Right renal pelvis (tissue), 4 donors: Measurements from ENCODE around the gene SCUBE1. TPM values are rescaled to one million over a fixed set of nuclear protein-coding genes. Genes with fewer than 3 reads are reported as not detected.
A peak's percentile ranks its signal among the peaks of the same experiment; 100 is the strongest.

Source experiments
- DNase-seq, 4 donors: peaks; one replicate each; pipeline ENCODE4 v3.0.0-alpha.2; 2013; ENCODE audit warnings: low read depth in 4 of 4, low spot score in 3 of 4, missing footprints in 1 of 4
- polyA plus RNA-seq, 4 donors: library from polyadenylated mRNA; unstranded; fragments of 120-200 nt; gene quantifications; one replicate each; pipeline ENCODE4 v1.2.1, GENCODE V29; 2013; ENCODE audit not compliant: insufficient read length in 4 of 4

Gene SCUBE1
- polyA plus RNA-seq, 4 donors: 5.7 to 8.7 (median 7.8) TPM

DNA sequence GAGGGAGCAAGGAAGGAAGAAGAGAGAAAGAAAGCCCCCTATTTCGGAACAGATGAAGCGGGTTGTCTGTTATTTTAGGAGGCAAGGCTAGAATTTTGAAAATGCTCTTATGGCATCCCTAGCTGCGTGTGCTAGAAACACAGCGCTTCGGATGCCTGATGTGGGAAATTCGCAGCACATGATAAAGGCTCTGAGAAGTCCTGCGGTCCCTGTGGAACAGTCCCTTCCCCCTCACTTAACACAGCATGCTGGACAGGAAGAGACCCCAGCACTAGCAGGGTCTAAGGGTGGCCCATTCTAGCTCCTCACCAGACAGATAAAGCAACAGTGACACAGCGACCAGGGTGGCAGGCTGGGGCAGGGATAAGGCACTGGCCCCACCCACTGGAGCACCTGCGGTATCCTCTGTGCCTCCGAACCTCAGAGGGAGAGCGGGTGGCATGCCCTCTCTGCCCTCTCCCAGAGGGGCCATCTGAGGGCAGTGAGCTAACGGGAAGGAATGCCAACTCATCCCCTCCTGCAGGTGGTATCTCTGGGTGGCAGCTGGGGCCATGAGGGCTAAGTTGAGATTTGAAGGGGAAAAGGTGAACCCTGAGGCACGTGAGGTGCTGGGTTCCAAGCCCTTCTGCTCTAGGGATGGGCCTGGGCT is 75.7 kb downstream of the SCUBE1 start:
- no peak for DNase-seq

DNA sequence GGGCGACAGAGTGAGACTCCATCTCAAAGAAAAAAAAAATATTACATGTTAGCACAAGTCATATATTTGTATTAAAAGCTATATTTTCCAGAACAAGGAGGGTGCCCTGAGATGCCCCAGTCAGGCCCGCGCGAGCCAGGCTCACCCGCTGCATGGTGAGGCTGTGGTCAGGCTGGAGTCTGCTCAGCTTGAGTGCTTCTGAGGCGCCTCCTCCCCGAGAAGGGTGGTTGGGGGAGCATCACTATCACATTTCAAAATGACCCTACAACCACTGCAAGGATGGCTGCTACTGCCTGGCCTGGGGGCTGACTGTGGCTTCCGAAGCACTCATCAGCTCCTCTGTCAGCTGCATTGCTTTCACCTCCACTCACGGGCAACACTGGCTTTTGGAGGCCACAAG is 77.1 kb downstream of the SCUBE1 start:
- DNase-seq: no peak

DNA sequence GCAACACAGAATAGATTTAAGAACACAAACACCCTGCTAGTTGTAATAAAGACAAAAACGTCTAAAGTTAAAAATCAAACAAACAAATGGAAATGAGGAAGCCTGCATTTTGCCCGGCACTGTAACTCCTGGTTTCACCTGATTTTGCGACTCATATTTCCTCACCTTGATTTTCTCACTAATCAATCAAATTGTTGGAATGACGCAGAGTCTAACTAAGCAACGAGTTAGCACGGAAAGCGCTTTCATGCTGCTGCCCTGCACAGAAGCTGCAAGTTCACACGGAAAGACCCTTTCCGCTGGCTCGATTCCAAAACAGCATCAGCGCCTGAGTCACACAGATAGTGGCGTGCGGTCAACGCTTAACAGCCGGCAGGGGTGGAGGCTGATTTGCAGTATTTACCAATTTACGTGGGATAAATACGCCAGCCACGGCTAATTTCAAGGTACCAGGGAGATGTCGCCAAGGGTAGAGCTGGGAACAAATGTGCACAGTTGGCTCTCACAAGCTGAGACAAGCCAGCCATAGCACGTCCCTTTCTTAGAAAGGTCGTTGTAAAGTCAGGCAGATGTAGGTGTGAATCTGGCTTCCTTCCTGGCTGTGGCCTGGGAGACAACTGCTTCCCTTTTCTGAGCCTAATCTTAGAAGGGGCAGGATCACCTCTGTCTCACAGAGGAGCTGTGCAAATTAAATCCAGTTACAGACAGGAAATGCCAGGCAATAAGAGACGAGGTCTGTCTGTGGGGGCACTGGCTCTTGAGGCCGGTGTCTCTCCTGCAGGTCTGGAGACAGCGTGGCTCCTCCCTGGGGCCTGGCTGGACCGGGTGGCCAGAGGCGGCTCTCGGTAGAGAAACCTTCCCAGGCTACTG is 79.3 kb downstream of the SCUBE1 start:
- peak in 3 of 4 donors; percentile 56 to 75 (median 73) for DNase-seq

DNA sequence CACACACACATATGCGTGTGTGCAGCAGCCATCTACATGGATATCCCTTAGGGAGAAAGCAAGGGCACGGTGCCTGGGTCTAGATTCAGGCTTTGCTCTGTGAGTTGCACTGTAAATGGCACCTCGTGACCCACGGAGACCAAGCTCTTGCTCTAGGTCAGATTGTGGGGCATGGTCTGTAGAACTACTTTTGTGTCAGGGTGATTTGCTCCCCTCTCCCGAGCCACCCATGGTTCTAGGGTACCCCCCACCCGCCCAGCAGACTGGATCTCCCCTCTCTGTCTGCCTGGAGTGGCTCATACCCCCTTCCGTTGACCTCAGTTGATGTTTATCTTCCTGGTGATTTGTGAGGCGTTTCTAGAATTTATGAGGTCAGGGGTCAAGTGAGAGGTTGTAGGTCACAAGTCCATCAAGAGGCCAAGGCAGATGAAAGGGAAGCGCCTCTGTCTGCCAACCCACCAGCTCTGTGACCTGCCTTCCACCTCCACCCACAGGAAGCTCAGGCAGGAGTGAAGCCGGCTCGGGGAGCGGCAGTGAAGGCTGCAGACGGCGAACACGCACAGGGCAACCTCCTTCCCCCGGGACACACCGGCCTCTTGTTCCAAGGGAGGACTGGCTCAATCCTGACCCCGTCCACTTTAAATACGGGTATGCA is 80.1 kb downstream of the SCUBE1 start:
- DNase-seq: no peak

DNA sequence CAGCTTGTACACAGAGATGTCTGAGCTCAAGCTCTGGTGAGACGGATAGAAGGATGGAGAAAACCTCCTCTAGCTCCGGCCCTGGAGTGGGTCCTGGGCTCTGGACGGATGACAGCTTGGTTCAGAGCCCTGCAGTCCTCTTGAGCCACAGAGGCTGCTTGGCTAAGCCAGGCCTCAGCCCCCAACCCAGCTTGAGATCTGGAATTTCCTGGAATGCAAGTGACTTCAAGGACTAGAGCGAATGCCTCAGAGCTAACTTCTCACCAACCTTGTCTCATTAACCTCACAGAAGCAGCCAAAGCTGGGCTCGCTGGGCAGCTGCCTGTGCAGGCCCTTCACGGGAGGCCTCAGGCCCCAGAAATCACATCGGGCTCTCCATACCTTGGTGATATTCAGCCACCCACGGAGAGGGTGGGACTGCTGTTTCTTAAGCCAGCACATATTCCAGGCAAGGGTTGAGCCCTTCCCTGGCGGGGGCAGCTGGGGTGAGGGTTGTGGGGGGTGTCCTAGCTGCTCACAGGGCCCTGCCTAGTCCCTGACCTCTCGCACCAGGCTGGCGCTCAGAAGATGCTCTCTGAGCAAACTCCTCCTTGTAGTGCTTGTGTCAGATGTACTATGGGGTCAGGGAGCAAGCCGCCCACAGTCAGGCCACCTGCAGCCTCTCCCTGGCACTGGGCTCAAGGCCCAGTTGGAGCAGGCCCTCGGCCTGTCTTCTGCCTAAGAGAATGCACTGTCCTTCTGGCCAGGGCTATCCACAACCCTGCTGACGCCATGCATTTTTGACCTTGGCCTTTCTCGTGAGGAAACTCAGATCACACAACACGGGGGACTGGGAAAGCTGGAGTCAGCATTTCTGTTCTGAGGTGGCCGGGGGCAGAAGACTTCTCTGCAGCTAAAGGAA is 82.6 kb downstream of the SCUBE1 start:
- no peak for DNase-seq

DNA sequence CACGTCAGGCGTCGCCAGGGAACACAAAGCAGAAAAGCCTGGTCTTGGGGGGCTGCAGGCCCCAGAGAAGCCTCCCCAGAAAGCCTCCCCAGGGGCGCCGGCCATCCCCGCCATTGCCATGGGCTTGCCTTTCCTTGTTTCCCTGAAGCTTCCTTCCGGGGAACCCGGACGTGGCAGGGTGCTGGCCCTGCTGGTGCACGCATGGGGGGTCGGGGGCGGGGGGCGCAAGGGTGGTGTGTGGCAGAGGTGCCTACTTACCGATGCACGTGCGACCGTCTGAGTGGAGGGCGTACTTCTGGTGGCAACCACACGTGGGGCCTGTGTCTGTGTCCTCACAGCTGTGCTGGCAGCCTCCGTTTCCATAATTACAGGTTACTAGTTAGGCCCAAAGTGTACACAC is 85.2 kb downstream of the SCUBE1 start:
- no peak for DNase-seq

DNA sequence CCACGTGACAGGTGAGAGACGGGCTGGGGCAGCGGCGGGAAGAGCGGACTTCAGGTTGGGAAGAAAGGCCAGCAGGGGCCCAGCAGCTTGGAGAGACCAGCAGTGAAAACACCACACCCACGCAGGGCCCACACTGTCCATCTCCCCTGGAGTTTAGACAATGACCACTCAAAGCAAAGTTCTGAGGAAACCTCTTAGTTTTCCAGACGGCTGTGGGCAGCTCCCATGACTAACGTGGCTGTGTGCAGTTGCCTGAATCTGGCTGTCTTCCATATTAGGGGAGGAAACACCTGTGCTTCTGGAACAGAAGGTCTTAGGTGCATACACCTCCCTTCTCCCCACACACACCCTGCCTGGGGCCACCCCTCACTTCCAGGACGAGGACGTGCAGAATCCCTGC is 85.6 kb downstream of the SCUBE1 start:
- DNase-seq: no peak

DNA sequence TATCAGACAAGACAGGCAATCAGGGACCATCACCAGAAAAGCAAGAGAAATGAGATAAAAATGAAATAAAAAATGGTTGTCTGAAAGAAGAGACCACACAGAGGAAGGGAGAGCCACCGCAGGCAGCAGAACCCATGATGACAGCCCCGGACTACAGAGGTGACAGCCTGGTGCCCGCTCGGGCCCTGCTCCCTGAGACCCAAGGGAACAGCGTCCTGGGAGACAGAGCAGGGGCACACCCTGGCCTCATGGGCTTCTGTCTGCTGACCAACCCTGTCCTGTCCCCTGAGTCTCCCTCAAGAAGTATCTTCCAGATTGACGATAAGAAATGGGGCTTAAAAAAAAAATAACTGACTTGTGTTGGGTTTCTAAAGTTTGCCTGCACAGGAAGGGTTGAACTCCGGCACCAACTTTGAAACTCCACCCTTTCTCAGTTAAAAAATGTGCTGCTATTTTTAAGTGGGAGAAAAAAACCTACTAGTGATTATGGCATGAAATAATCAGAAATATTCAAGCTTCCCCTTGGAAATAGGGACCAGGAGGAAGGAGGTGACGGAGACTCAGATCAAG is 86.1 kb downstream of the SCUBE1 start:
- no peak for DNase-seq

DNA sequence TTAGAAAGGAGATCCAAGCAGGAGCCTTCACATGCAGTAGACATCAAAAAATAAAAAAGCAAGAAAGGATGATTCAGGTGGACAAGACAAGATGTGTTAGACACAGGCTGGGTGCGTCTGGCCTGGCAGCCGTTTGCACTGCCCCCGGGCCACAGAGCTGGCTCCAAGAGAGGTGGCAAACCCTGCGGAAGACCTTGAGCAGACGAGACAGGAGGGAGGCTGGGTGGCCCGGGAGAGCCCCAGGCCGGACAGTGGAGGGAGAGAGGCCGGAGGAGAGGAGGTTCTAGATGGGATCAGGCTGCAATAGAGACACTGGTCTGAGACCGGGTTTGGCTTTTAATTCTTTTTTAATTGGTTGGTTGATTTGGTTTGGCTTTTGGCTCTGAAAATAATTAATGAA is 86.6 kb downstream of the SCUBE1 start:
- no peak for DNase-seq

DNA sequence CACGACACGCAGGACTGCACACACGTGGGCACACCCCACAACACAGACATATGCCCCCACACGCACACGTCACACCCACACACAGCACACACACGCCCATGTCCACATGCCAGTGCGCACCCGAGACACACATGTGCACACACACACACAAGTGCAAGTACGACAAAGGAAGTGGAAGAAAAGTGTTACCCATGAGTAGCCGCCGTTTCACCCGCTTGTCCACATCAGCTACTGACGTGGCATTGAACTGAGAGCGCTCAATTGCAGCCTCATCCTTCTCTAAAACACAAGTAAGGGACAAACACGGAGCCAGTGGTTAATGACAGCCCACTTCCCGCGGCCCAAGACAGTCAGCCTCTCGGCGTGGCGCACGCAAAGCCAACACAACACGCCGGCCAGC is 87.9 kb downstream of the SCUBE1 start:
- DNase-seq: no peak

DNA sequence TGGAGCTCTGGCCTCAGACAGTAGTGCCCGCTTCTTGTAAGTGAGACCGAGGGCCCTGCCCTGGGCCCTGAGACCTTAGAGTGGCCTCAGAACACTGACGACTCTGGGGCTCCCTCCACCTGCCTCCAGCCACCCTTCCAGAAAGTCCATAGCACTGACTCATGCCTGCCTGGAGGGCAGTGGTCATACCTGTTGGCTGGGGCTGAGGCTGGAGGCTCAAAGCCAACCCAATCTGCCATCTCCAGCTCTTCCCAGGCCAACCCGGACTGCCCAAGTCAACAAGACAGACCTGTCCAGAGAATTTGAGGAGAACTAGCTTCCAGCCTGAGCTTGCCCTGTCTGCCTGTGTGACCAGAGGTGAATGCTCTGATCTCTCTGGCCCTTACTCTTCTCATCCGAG is 89.3 kb downstream of the SCUBE1 start:
- no peak for DNase-seq

DNA sequence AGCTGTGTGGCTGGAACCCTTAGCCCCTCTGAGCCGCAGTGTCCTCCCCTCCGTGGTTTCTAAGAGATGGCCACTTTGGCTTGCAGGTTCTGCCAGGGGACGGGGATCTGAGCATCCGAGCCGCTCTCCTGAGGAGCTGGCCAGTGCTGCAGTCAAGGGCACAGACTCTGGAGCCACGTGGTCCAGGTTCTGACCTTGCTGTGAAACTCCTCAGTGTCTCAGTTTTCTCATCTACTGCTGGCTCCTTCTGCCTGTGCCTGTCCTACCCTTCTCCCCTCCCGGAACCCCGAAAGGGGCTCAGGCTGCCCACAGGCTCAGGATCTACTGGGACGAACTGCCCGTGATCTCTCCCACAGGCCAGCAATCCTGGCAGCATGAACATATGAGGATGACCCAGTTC is 90.9 kb downstream of the SCUBE1 start:
- DNase-seq: no peak

DNA sequence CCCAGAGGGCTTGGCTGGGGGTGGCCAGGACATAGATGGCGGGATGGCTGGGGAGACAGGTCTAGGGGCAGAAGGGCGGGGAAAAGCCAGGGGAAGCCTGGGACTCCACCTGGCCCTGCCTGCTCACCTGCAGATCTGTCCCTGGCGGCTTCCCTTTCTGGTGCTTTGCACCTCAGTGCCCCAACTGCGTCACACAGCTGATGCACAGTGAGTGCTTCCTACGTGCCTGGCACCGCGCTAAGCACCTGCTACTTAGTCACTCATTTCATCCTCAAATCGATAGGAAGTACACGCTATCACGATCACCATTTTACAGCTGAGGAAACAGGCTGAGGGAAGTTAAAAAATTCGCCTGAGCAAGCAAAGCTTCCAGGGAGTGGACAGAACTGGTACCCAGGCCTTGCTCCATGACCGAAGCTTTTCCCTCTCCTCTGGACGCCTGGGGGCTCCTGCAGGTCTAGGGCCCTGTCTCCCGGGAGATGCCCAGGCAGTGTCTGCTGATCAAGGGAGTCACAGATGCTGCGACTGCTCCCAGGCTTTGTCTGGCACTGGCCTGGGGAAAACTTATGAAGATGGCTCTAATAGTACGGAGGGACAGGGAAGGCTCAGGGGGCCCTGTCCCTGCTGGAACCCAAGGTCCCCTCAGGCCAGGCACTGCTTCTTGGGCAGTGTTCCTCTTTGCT is 93.2 kb downstream of the SCUBE1 start:
- DNase-seq: no peak

DNA sequence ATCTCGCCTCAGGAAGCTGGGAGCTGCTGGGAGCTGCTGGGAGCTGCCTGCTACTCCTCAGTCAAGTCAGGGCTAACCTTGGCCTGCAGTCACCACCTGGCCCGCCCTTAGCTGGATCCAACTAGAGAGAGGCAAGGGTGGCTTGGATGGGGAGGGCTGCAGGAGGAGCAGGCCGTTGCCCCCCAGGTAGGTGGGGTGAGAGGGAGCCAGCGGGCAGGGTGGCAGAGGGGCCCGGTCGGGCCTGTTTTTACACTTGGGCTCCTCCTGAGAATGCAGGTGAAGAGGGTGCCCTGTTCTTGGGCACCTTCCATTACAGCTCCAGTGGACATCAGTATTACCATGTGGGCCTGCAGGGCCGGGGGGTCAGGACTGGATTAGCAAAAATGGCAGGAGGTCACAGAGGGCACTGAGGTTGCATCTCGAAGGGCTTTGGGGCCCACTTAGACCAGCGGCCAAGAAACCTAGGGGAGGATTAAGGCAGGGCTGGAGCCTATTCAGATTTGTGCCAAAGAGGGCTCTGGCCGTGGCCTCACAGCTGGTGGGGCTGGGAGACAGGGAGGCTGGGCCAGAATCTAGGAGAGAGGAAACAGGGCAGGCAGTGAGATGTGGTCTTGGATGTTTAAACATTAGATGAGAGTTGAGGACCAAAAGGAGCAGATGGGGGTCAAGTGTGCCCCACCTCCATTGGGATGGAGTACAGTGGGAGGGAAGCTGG is 95.5 kb downstream of the SCUBE1 start:
- no peak for DNase-seq

DNA sequence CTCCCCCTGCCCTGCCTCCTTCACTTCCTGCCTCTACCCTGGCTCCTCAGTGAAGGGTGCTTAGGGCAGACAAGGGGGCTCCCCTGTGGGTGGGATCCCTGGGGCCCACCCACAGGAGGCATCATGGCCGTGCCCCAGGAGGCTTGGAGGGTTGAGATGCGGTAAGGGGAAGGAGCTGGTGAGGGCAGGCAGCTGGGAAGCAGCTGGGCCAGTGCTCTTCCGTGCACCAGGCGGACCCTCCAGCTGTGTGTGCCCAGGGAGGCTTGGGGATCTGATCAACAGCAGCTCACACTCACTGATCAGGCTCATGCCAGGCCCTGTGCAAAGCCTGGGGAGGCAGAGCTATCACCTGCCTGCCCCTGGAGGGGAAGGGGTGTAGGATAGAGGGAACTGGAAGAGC is 97.0 kb downstream of the SCUBE1 start:
- DNase-seq: no peak

DNA sequence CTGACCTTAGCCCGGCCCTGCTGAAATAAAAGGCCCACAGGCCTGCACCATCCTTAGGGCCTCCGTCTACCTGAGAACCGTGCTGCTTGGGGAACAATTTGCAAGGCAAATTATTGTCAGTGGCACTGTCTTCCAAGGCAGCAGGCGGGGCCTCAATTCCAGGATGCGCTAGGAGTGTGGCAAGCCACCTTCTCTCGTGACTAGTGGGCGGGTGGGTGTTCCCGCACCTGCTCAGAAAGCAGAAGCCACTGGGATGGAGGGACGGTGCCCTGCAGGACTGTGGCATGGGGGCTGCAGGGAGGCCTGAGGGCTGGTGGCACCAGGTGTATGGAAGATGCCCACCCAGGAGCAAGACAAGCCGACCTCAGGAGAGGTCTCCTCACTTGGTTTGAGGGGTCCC is 97.5 kb downstream of the SCUBE1 start:
- DNase-seq: no peak

DNA sequence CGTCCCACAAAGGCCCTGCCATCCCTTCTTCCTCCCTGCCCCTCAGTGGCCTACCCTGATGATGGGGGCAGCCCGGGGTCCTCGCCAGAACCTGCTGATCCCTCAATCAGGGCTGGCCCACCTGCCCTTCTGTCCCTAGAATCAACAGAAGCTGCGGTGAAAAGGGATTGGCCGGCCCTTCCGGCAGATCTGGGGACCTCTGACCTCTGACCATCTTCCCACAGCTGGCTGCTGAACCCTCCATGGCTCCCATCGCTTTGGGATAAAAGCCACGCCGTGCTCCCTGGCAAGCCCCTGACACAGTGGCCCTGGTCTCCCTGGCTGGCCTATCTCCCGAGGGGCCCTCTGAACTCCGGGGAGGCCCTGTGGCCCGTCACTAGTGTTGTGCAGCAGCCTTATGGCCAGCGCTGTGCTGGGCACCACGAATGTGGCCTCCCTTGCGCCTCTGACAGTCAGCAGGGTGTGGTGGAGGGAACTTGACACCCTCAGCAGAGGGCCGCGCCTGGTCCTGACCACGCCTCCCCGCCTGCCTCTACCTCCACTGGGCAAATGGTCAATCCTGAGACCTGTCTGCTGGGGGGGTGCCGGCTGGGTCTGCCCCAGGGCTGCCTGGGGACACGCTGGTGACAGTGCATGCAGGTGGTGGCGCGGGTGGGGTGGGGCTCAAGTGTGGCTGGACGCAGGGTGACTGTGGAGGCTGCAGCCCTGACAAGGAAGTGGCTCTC is 98.2 kb downstream of the SCUBE1 start:
- no peak for DNase-seq

DNA sequence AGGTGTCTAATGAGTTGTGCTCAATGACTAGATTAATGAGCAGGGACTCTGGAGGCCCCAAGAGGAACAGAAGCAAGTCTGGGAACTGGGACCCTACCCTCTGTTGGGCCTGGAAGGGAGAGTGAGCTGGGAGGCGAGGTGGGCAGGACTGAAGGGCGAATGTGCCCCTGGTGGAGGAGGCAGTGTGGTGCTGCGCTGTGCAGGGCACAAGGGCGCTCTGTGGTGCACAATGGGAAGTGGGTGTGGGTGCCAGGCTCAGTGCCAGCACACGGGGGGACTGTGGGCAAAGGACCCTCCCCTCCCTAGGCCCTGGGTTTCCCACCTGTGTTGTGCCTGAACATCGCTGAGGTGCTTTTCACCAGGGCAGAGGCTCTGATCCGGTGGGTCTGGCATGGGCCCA is 98.8 kb downstream of the SCUBE1 start:
- no peak for DNase-seq

DNA sequence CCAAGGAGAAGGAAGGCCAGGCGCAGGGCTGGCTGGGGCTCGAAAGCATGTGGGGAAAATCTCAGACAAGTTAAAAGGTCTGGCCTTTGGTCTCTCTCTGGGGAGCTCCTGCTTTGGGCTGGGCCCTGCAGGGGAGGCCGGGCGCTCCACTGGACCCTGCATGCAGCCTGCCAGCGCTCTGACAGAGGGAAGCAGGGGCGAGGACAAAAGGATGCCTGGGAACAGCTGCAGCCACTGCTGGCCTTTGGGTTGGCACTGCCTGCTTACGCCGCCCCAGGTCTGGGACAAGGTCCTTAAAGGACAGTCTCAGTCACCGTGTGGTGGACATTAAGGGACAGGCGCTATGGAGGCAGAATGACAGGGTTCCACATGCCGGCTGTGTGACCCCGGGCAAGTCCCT is 99.8 kb downstream of the SCUBE1 start:
- no peak for DNase-seq
